ENCODE data around the gene EWSR1.

Gene EWSR1

DNA sequence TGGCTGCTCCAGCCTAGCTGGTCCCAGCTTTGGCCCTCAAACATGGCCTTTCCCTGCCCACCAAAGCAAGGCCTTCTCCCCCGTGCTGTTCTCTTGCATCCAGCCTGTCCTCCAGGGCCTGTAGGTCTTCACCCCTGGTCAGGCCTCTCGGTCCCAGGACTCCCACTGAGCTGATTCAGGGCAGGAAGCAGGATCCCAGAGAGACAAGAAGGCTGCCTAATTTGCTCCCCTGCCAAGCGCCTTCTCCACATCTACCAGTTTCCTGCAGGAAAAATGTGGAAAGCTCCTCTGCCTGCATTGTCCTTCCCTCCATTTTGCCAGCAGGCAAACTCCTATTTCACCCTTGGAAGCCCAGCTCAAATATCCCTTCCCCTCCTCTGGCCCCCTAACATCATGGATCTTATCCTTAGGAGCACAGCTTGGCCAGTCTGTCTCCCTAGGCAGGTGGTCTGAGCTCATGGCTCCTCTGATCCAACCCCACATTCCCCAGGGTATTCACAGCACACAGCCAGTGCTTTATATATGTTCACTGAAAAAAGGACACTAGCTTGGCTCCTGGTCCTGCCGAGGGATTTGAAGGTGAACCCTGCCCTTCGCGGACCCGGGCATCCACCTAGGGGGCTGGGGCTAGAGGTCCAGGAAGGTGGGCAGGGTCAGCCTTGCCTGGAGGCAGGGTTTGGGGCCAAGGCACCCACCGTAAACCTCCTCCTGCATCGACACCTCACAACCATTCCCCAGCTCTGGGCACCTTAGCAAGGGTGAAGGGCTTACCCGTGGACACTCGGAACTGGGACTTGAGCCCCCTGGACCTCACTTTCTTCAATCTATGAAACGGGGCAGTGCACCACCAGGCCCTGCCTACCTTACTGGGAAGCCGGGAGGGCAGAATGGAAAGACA lies 1.3 kb upstream of the EWSR1 start:
- DNase-seq (ENCODE audit: low spot score) = no peak
- in situ Hi-C loops (cut with MboI; ENCODE audit: low pct_unique_long_range_greater_than_20kb, low sequenced_read_pairs, unreplicated experiment) = no loop called here
- TF ChIP-seq, protein P1, sequence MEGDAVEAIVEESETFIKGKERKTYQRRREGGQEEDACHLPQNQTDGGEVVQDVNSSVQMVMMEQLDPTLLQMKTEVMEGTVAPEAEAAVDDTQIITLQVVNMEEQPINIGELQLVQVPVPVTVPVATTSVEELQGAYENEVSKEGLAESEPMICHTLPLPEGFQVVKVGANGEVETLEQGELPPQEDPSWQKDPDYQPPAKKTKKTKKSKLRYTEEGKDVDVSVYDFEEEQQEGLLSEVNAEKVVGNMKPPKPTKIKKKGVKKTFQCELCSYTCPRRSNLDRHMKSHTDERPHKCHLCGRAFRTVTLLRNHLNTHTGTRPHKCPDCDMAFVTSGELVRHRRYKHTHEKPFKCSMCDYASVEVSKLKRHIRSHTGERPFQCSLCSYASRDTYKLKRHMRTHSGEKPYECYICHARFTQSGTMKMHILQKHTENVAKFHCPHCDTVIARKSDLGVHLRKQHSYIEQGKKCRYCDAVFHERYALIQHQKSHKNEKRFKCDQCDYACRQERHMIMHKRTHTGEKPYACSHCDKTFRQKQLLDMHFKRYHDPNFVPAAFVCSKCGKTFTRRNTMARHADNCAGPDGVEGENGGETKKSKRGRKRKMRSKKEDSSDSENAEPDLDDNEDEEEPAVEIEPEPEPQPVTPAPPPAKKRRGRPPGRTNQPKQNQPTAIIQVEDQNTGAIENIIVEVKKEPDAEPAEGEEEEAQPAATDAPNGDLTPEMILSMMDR (IDR thresholded peaks at IDR 0.05; ENCODE audit: extremely low read depth, insufficient read depth, missing control alignments) = no peak

DNA sequence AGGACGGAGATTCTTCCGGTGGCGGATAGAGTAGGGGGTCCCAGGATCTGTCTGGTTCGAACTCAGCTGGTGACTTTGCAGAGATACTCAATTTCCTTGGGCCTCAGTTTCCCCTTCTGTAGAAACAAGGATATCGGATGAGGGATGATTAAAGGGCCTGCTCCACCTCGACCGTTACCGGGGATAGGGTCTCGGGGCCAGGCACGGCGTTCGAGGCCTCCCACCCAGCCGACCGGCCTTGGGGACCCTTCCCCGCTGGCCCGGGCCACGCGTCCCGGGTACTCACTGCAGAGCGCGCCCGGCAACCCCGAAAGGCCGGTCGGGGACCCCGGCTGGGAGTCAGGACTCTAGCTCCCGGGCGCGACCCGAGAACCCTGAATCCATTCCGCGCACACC lies 608 bp upstream of the EWSR1 start:
- DNase-seq (ENCODE audit: low spot score) = no peak
- in situ Hi-C loops (cut with MboI; ENCODE audit: low pct_unique_long_range_greater_than_20kb, low sequenced_read_pairs, unreplicated experiment) = no loop called here
- TF ChIP-seq, protein P1 (IDR thresholded peaks at IDR 0.05; ENCODE audit: extremely low read depth, insufficient read depth, missing control alignments) = no peak

DNA sequence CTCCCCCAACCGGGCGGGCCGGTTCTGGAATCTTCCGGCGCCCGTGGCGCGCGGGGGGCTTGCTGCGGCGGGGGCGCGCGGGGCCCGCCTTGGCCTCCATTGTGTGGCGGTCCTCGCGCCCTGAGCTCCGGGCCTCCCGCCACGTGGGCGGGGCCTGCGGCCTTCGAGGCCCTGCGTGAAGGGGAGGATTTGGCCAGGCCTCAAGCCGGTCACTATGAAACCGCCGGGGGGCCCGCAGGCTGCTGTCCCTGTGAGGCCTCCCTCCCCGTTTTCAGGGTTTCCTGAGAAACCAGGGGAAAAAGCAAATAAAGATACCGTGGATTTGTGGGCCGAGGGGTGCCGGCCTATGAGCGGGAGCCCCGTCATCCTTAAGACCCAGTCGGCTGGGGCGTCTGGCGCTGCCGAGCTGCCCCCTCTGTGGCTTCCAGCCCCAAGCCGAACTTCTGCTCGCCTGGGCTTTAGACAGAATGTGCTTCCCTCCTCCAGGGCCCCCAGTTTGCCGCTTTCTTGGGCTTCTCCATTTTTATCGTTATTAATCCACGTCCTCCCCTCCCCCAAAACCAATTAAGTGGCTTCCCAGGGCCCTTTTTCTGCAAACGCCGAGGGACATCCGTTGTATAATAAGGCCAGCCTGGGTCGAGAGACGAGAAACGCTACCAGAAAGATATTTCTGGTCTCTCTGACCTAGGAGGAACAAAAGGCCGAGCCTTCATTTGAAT lies 602 bp downstream of the EWSR1 start:
- no peak for DNase-seq (ENCODE audit: low spot score)
- TF ChIP-seq, protein P1 (IDR thresholded peaks at IDR 0.05; ENCODE audit: extremely low read depth, insufficient read depth, missing control alignments) = no peak
- in situ Hi-C loops (cut with MboI; ENCODE audit: low pct_unique_long_range_greater_than_20kb, low sequenced_read_pairs, unreplicated experiment) = no loop called here

DNA sequence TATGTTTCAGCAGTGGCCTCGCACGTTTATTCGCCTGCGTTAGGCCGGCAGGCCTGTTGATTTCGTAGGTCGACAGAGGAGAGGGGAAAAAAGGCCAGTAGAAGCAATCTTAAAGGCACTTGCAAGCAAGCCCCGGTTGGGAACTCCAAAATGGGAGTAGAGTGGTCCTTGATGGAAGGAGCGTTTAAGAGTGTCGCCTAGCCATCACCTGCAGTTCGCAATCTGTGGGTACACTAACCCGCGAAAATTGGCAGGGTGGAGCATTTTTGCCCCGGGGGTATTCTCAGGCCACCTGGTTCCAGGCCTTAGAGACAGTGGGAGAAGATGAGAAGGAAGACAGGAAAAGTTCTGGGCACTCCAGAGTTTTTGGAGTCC lies 1.1 kb downstream of the EWSR1 start:
- no peak for DNase-seq (ENCODE audit: low spot score)
- in situ Hi-C loops (cut with MboI; ENCODE audit: low pct_unique_long_range_greater_than_20kb, low sequenced_read_pairs, unreplicated experiment) = no loop called here
- TF ChIP-seq, protein P1 (IDR thresholded peaks at IDR 0.05; ENCODE audit: extremely low read depth, insufficient read depth, missing control alignments) = no peak

DNA sequence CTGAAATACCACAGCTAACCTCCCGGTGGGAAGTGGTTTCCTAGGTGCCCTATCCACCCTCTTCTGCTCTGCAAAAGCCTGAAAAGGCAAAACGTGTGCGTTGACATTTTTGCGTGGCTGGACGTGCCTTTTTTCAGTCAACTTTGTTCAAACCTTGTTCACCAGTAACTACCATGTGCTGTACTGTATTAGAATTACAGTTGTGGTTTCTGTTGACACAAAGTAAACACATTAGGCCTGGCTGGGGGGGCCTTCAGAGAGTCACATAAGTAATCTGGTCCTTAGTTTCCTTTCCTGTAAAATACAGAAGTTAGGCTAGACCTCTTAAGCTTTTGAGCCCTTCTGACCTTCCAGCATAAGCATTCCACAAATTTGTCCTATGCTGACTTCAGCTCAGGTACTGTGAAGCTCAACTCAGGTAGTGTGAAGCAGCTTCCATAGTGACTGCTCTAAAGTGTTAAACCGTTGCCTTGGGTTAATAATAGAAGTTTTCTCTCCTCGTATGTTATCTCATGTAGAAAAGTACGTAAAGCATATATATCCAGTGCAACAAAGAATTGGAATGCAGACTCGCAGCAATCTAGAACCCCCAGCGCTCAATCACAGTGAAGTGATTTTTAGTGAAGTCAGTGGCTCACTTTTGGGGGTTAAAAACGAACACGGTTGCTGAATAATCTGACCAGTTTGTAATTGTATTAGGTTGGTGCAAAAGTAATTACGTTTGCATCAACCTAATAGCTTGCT lies 1.8 kb downstream of the EWSR1 start:
- no peak for DNase-seq (ENCODE audit: low spot score)
- TF ChIP-seq, protein P1 (IDR thresholded peaks at IDR 0.05; ENCODE audit: extremely low read depth, insufficient read depth, missing control alignments) = no peak
- in situ Hi-C loops (cut with MboI; ENCODE audit: low pct_unique_long_range_greater_than_20kb, low sequenced_read_pairs, unreplicated experiment) = no loop called here

GRCh38 chr22:29270475-29271271 lies 2.6 kb downstream of the EWSR1 start:
- TF ChIP-seq, protein P1 (IDR thresholded peaks at IDR 0.05; ENCODE audit: extremely low read depth, insufficient read depth, missing control alignments) = no peak
- DNase-seq (ENCODE audit: low spot score) = no peak
- in situ Hi-C loops (cut with MboI; ENCODE audit: low pct_unique_long_range_greater_than_20kb, low sequenced_read_pairs, unreplicated experiment) = no loop called here

Measured in GM13977 (cell line).